ENCODE measurements around the gene RNF212. TPM values are rescaled to one million over a fixed set of nuclear protein-coding genes. Genes with fewer than 3 reads are reported as not detected.

The RNF212 gene
- total and polyA plus RNA-seq, 8 donors: 1.3 to 4.8 (median 2.6) TPM; not detected in 4

GRCh38 chr4:1154523-1155182 is 41.3 kb upstream of the RNF212 start:
- Histone ChIP-seq H3K4me1 (peaks cover 5 to 31% (median 22%) of the 10 kb centered on the region in 4 donors), H3K9me3 (peaks cover 0 to 16% (median 12%) of the 10 kb centered on the region in 4 donors), H3K27ac (peak overlapping the region in 2 of 5 donors; percentile 35 to 55), H3K4me3 (no peak overlapping the region), H3K27me3 (peaks cover 0 to 7% (median 0%) of the 10 kb centered on the region in 3 donors), H3K36me3 (no peaks in the 10 kb centered on the region)
- intact Hi-C loops (cut with DNase I; ENCODE audit: low total_unique reads): no loop called here
- 35 to 53% (median 40%) methylated on average over 21 of the region's 21 CpGs for WGBS, 5 donors
- DNase-seq: peak; percentile 53 to 65
- TF ChIP-seq POLR2AphosphoS5 (IDR thresholded peaks at IDR 0.05) (peak in 1 of 3 donors; percentile 6), EP300 (IDR thresholded peaks at IDR 0.05) (no peak), POLR2A (IDR thresholded peaks at IDR 0.05) (no peak), CTCF (IDR thresholded peaks at IDR 0.05) (no peak)

GRCh38 chr4:1154126-1154522 is 40.8 kb upstream of the RNF212 start:
- DNase-seq: peak in 1 of 2 donors; percentile 22
- 48 to 63% (median 56%) methylated on average over 7 of the region's 7 CpGs for WGBS, 5 donors
- H3K9me3 ChIP-seq: peaks cover 0 to 16% (median 12%) of the 10 kb centered on the region in 4 donors
- TF ChIP-seq CTCF (IDR thresholded peaks at IDR 0.05) (no peak), POLR2AphosphoS5 (IDR thresholded peaks at IDR 0.05) (no peak), EP300 (IDR thresholded peaks at IDR 0.05) (no peak), POLR2A (IDR thresholded peaks at IDR 0.05) (no peak)
- no peak overlapping the region for H3K27ac ChIP-seq
- H3K4me1 ChIP-seq: peaks cover 5 to 31% (median 22%) of the 10 kb centered on the region in 4 donors
- H3K4me3 ChIP-seq: no peak overlapping the region
- H3K36me3 ChIP-seq: no peaks in the 10 kb centered on the region
- H3K27me3 ChIP-seq: peaks cover 0 to 7% (median 0%) of the 10 kb centered on the region in 3 donors
- intact Hi-C loops (cut with DNase I; ENCODE audit: low total_unique reads): no loop called here

GRCh38 chr4:1153567-1154090 is 40.3 kb upstream of the RNF212 start:
- Histone ChIP-seq H3K9me3 (peaks cover 0 to 14% (median 11%) of the 10 kb centered on the region in 4 donors), H3K4me3 (no peak overlapping the region), H3K27me3 (peaks cover 0 to 7% (median 0%) of the 10 kb centered on the region in 3 donors), H3K36me3 (no peaks in the 10 kb centered on the region), H3K4me1 (peaks cover 5 to 31% (median 22%) of the 10 kb centered on the region in 4 donors), H3K27ac (no peak overlapping the region)
- TF ChIP-seq EP300 (IDR thresholded peaks at IDR 0.05): no peak
- no peak for TF ChIP-seq POLR2A (IDR thresholded peaks at IDR 0.05)
- TF ChIP-seq CTCF (IDR thresholded peaks at IDR 0.05): no peak
- TF ChIP-seq POLR2AphosphoS5 (IDR thresholded peaks at IDR 0.05): no peak
- intact Hi-C loops (cut with DNase I; ENCODE audit: low total_unique reads): no loop called here
- WGBS, 5 donors: 63 to 70% (median 65%) methylated on average over 11 of the region's 11 CpGs
- no peak for DNase-seq

GRCh38 chr4:1152290-1152689 is 38.9 kb upstream of the RNF212 start:
- Histone ChIP-seq H3K27me3 (peaks cover 0 to 7% (median 0%) of the 10 kb centered on the region in 3 donors), H3K27ac (no peak overlapping the region), H3K4me1 (peaks cover 5 to 31% (median 22%) of the 10 kb centered on the region in 4 donors), H3K36me3 (no peaks in the 10 kb centered on the region), H3K4me3 (no peak overlapping the region), H3K9me3 (peaks cover 0 to under 1% (median 0%) of the 10 kb centered on the region in 4 donors)
- no peak for DNase-seq
- intact Hi-C loops (cut with DNase I; ENCODE audit: low total_unique reads): no loop called here
- 33 to 58% (median 44%) methylated on average over 3 to 6 of the region's 6 CpGs for WGBS, 5 donors
- TF ChIP-seq POLR2A (IDR thresholded peaks at IDR 0.05): no peak
- no peak for TF ChIP-seq CTCF (IDR thresholded peaks at IDR 0.05)
- TF ChIP-seq EP300 (IDR thresholded peaks at IDR 0.05): no peak
- TF ChIP-seq POLR2AphosphoS5 (IDR thresholded peaks at IDR 0.05): no peak

Data from stomach (tissue), 9 donors.